Motor neuron (in vitro differentiated cells): ENCODE measurements around the gene EDDM13. TPM values are rescaled to one million over a fixed set of nuclear protein-coding genes. Genes with fewer than 3 reads are reported as not detected.
A peak's percentile ranks its signal among the peaks of the same experiment; 100 is the strongest.

ENCODE experiments used
- ATAC-seq, 8 experiments: fragments of 200-7000 bp; cut with Tn5 transposase; replicated peaks in 6 of 8; 2 replicates each; pipeline ENCODE4 v1.8.0; 2021; ENCODE audit warnings: mild to moderate bottlenecking in 8 of 8, moderate library complexity in 8 of 8
- H3K27ac ChIP-seq, 2 donors: fragments of 250-450 bp; sonication (Bioruptor Pico); 2 replicates each; pipeline ENCODE4 v1.9.0; 2021; ENCODE audit warnings: antibody characterized with exemption in 2 of 2, mild to moderate bottlenecking in 2 of 2, moderate library complexity in 1 of 2
- H3K4me1 ChIP-seq, 2 donors: fragments of 250-450 bp; sonication (Bioruptor Pico); replicated peaks in 1 of 2; 2 replicates each; pipeline ENCODE4 v1.6.1; 2021; ENCODE audit warnings: antibody characterized with exemption in 2 of 2, mild to moderate bottlenecking in 2 of 2, moderate library complexity in 1 of 2
- H3K4me3 ChIP-seq, 5 donors: fragments of 250-450 bp; sonication (Bioruptor Pico); 2 replicates each; pipeline ENCODE4 v1.9.0; 2021; ENCODE audit warnings: antibody characterized with exemption in 5 of 5, mild to moderate bottlenecking in 5 of 5, moderate library complexity in 4 of 5
- WGBS, 10 experiments: fragments of 450-650 bp; shearing (Covaris generic); methylation state at CpG; one replicate each; pipeline ENCODE4 v1.0.0; 2022; 5-methylcytosine and 5-hydroxymethylcytosine counted together
- in situ Hi-C, 9 experiments: fragments of 400-800 bp; cut with MboI; loops; one replicate each; pipeline ENCODE4 v1.15.0; 2021; ENCODE audit warnings: low sequenced_read_pairs in 9 of 9, low pct_unique_long_range_greater_than_20kb in 2 of 9; ENCODE audit not compliant: unreplicated experiment in 9 of 9
- total RNA-seq, 8 experiments: library from RNA; unstranded; fragments of 300-600 nt; gene quantifications; 2 replicates each; pipeline versions ENCODE4 v1.2.3 to v1.2.4, GENCODE V29; 2022

The EDDM13 gene
- total RNA-seq, 8 experiments from 2014 or later = 0.46 to 9.9 (median 2.5) TPM; not detected in 2

DNA sequence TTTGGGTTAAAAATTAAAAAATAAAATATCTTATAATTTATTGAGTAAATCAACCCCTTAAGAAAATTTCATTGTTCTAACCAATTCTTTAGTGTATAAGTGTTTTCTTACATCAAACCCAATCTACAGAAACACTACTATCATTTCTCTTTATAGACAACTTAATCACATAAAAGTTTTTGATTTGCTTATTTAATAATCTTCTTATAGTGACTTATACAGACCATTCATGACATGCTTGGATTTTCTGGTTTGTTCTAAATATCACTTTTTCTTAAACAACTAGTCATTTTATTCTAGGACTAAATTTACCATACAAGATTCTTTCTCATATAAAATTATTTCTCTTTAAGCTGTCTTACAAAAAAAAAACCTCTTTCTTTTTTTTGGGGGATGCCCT, 69.4 kb downstream of the EDDM13 start:
- no peak overlapping the region for H3K27ac ChIP-seq
- H3K4me1 ChIP-seq = no peaks in the 10 kb centered on the region
- in situ Hi-C loops = loop anchor here in 1 of 9 experiments (25.0 kb wide), 1 partner anchor 280 kb away; no protein-coding TSS in a partner anchor
- ATAC-seq = no peak
- no peak overlapping the region for H3K4me3 ChIP-seq

DNA sequence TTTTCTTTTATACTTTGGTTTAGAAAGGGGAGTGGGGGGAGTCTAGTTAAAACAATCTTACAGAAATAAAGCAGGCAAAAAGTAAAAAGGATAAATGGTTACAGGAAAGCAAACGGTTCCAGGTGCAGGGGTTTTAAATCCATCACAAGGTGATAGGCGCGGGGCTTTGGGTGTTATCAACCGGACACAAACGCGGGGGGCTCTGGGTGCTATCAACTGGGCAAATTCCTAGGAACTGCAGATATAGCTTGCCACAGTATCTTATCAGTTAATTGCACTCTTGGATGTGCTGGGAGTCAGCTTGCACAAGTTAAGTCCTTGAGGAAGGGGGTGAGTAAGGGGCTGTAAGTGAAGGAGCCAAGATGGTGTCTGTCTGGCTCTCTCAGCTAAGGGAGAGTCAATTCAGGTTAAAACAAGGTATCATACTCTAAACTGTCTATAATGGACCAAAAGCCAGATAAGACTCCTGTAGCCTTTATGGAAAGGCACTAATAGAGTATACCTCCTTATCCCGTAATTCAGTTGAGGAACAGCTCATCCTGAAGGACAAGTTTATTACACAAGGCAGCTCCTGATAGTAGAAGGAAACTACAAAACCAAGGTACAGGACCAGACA, 74.7 kb downstream of the EDDM13 start:
- in situ Hi-C loops = loop anchor here in 1 of 9 experiments (25.0 kb wide), 1 partner anchor 285 kb away; no protein-coding TSS in a partner anchor
- ATAC-seq = no peak
- Histone ChIP-seq H3K4me3 (no peak overlapping the region), H3K4me1 (no peaks in the 10 kb centered on the region), H3K27ac (no peak overlapping the region)
- 17 to 90% (median 76%) methylated on average over 1 to 7 of the region's 7 CpGs; no CpG with 5 or more reads in 1 of the 10 experiments for WGBS, 10 experiments

DNA sequence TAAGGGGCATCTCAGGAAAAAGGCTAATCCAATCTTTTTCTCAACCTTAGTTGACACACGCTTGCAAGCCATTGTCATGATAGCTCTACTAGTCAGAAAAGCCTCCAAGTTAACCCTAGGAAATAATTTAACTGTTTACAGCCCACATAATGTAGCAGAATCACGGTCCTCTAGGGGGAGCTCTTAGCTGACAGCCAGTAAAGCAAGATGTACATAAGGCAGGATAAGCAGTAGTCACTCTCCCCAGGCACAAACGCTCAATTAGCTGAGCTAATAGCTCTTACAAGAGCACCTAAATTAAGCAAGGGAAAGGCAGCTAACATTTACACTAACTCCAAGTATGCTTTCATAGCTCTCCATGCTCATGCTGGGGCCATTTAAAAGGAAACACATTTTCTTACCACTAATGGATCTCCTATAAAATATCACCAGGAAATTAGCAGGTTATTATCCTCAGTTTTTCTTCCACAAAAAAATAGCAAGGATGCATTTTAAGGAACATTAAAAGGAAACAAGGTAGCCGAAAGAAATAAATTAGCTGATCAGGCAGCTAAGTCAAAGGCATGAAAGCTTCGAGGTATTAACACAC, 75.8 kb downstream of the EDDM13 start:
- Histone ChIP-seq H3K4me3 (no peak overlapping the region), H3K4me1 (no peaks in the 10 kb centered on the region), H3K27ac (no peak overlapping the region)
- WGBS, 10 experiments = 20 to 80% (median 38%) methylated on average over 1 to 5 of the region's 5 CpGs
- ATAC-seq = peak in 2 of 8 experiments; percentile 31 to 66
- in situ Hi-C loops = loop anchor here in 1 of 9 experiments (25.0 kb wide), 1 partner anchor 286 kb away; no protein-coding TSS in a partner anchor

DNA sequence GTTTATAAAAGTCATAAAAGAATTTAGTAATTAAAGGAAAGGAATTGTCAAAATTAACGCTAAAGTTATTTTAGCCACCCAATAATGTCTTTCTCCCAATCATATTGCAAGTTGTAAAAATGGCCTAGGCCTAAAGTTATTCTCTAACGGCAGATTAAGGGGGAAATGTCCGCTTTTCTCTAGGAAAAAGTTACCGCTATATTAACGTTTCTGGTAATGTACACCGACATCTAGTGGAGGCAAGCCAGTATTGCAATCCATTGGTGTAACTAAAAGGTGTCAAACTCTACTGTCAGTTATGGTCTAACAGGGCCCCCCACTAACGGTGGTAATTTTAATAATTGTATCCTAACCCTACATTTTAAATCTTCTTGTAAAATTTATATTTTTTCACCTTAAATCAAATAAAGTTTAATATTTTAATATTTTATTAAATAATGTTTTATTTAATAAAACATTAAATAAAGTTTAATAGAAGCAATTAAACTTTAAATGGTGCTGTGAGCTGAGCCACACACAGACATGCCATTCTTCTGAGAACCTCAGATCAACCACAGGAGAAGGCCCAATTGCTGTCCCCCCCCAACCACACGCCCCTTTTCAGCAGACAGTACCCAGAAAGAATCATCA, 78.0 kb downstream of the EDDM13 start:
- in situ Hi-C loops = loop anchor here in 2 of 9 experiments (25.0 kb wide), 1 partner anchor 288 kb away; no protein-coding TSS in a partner anchor
- Histone ChIP-seq H3K27ac (no peak overlapping the region), H3K4me1 (no peaks in the 10 kb centered on the region), H3K4me3 (no peak overlapping the region)
- peak in 2 of 8 experiments; percentile 20 to 39 for ATAC-seq
- 14 to 31% (median 20%) methylated on average over 4 to 8 of the region's 8 CpGs for WGBS, 10 experiments

DNA sequence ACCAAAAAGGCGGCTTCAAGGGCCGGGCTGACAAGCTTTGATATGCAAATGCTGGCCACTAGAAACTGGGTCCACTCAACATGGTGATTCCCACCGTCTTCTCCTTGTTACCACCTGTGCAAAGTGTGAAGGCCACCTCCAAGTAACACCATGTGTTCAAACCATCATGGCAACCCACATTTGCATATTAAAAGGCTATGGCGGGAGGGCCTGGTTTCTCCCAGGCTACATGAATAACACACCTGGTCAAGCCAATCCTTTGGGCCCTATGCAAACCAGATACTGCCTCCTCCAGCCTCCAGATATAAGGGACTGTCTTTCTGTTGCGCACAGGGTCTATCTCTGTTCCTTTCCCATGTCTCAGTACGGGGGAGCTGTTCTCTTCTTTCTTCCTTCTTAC, 78.7 kb downstream of the EDDM13 start:
- 30 to 76% (median 50%) methylated on average over 1 to 5 of the region's 6 CpGs; no CpG with 5 or more reads in 1 of the 10 experiments for WGBS, 10 experiments
- Histone ChIP-seq H3K27ac (no peak overlapping the region), H3K4me1 (no peaks in the 10 kb centered on the region), H3K4me3 (no peak overlapping the region)
- in situ Hi-C loops = loop anchor here in 2 of 9 experiments (25.0 kb wide), 1 partner anchor 289 kb away; no protein-coding TSS in a partner anchor
- ATAC-seq = no peak

DNA sequence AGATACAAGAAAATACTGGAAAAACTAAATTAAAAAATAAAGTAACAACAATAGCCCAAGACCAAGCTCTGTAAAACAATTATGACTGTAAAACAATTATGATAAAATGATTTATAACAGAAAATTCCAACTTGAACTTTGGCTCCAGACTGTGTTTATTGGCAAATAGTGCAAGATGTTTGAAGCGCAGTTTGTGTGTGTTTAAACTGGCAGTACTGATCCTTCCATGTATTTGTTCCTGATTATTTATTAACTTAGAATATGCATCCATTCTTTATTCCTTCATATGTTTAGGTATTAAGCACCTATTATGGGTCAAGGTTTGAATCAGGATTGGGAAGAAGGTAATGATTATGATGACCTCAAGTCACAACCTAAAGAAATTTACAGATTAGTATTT, 83.0 kb downstream of the EDDM13 start:
- no peak for ATAC-seq
- Histone ChIP-seq H3K27ac (no peak overlapping the region), H3K4me3 (no peak overlapping the region), H3K4me1 (no peaks in the 10 kb centered on the region)
- 71 to 80% (median 76%) methylated on average over 1 of the region's 1 CpG; no CpG with 5 or more reads in 6 of the 10 experiments for WGBS, 10 experiments
- in situ Hi-C loops = loop anchor here in 2 of 9 experiments (25.0 kb wide), 1 partner anchor 293 kb away; no protein-coding TSS in a partner anchor

DNA sequence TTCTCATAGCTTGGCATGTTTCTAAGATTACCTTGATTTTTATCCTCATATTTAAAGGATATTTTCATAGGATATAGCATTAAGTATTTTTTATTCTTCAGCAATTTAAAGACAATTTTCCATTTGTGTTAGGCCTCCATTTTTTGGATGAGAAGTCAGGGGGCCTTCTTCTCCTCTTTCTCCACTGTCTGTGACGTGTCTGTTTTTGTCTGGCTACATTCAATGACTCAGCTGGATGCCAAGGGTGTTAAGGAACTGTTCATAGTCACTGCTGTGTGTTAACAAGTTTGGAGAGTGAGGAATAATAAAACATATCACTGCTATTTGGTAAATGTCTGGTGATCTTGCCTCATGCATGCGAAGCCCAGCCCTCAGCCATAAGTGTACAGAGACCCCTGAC, 84.4 kb downstream of the EDDM13 start:
- peak in 1 of 8 experiments; percentile 38 for ATAC-seq
- no peak overlapping the region for H3K27ac ChIP-seq
- 14 to 44% (median 26%) methylated on average over 1 to 2 of the region's 2 CpGs; no CpG with 5 or more reads in 6 of the 10 experiments for WGBS, 10 experiments
- in situ Hi-C loops = loop anchor here in 2 of 9 experiments (25.0 kb wide), 1 partner anchor 295 kb away; no protein-coding TSS in a partner anchor
- H3K4me1 ChIP-seq = no peaks in the 10 kb centered on the region
- H3K4me3 ChIP-seq = no peak overlapping the region

Other genes starting within 250 kb of the EDDM13 start
- 10 to 100 TPM; 15.2 to 22.3 (median 17.5) TPM for gene ZNF787, start 151.5 kb upstream of the EDDM13 start, total RNA-seq
- 10 to 100 TPM; 10.4 to 20.1 (median 13.3) TPM for gene ZNF444, start 131.5 kb upstream of the EDDM13 start, total RNA-seq
- gene GALP, start 96.7 kb upstream of the EDDM13 start, total RNA-seq = under 1 TPM in 1 of 8 experiments, not detected in 7; 0.29 TPM
- under 1 TPM in 4 of 8 experiments, not detected in 4; 0.13 to 0.21 (median 0.18) TPM for gene ZSCAN5B, start 75.0 kb upstream of the EDDM13 start, total RNA-seq
- under 1 TPM in 1 of 8 experiments, not detected in 7; 0.38 TPM for gene ZSCAN5C, start 70.5 kb upstream of the EDDM13 start, total RNA-seq
- 10 to 100 TPM in 3 of 8 experiments, 1 to 10 TPM in 5; 5.2 to 21.4 (median 7.0) TPM for gene ZSCAN5A, start 42.1 kb downstream of the EDDM13 start, total RNA-seq
- gene ZNF582, start 120.8 kb downstream of the EDDM13 start, total RNA-seq = 1 to 10 TPM; 1.0 to 7.9 (median 3.7) TPM
- 10 to 100 TPM in 1 of 8 experiments, 1 to 10 TPM in 7; 3.4 to 11.8 (median 6.6) TPM for gene ZNF583, start 131.6 kb downstream of the EDDM13 start, total RNA-seq
- 10 to 100 TPM in 1 of 8 experiments, 1 to 10 TPM in 3, under 1 TPM in 4; 0.13 to 13.1 (median 1.5) TPM for gene ZNF667, start 204.6 kb downstream of the EDDM13 start, total RNA-seq
- gene ZNF471, start 235.1 kb downstream of the EDDM13 start, total RNA-seq = 10 to 100 TPM in 1 of 8 experiments, 1 to 10 TPM in 3, under 1 TPM in 4; 0.13 to 13.4 (median 2.1) TPM